Vagina (tissue), 2 donors: ENCODE data around the gene LYAR. TPM values are rescaled to one million over a fixed set of nuclear protein-coding genes. Genes with fewer than 3 reads are reported as not detected.

Experiments used
- DNase-seq, 2 donors: peaks; one replicate each; pipeline ENCODE4 v3.0.0-alpha.2; 2017; ENCODE audit errors: extremely low spot score in 2 of 2
- H3K27ac ChIP-seq: fragments of 200-600 bp; sonication (generic); one replicate; pipeline ENCODE4 v1.5.1; 2019
- H3K27me3 ChIP-seq: fragments of 200-600 bp; sonication (generic); one replicate; pipeline ENCODE4 v1.5.1; 2019
- H3K36me3 ChIP-seq, 2 donors: fragments of 200-600 bp; sonication (generic); one replicate each; pipeline ENCODE4 v1.5.1; 2017 to 2019
- H3K4me1 ChIP-seq: fragments of 200-600 bp; sonication (generic); one replicate; pipeline ENCODE4 v1.5.1; 2019
- H3K4me3 ChIP-seq, 2 donors: fragments of 200-600 bp; sonication (generic); 1 replicate in 1 of 2; 2 replicates in 1 of 2; pipeline ENCODE4 v1.5.1; 2016 to 2019
- H3K9me3 ChIP-seq: fragments of 200-600 bp; sonication (generic); one replicate; pipeline ENCODE4 v1.5.1; 2019
- POLR2A ChIP-seq, 2 donors: fragments of 450-650 bp; IDR thresholded peaks; one replicate each; pipeline ENCODE4 v1.6.1; 2017; ENCODE audit warnings: antibody characterized with exemption in 2 of 2, mild to moderate bottlenecking in 2 of 2, moderate library complexity in 2 of 2
- POLR2AphosphoS5 ChIP-seq, 2 donors: sonication (generic); formaldehyde crosslinking; IDR thresholded peaks; one replicate each; pipeline ENCODE4 v1.9.0; 2017; ENCODE audit warnings: antibody characterized with exemption in 2 of 2, mild to moderate bottlenecking in 2 of 2, low read depth in 1 of 2; ENCODE audit not compliant: insufficient read depth in 1 of 2
- intact Hi-C: fragments of 100-400 bp; cut with DNase I; formaldehyde crosslinking; loops from one replicate; pipeline ENCODE4 v1.15.1; 2023
- total RNA-seq: library from RNA; depleted of rRNA; stranded (reverse); fragments of >200 nt; gene quantifications from one replicate; pipeline ENCODE4 v1.2.3, GENCODE V29; 2016
- TF ChIP-seq, protein P1 (sequence below), 3 experiments: fragments of 450-650 bp in 2 of 3; fragments of 200-600 bp in 1 of 3; sonication (generic) in 1 of 3; IDR thresholded peaks; one replicate each; pipeline ENCODE4 v1.5.1; 2017 to 2019; ENCODE audit warnings: antibody characterized with exemption in 3 of 3, mild to moderate bottlenecking in 2 of 3, moderate library complexity in 2 of 3

LYAR gene, protein sequence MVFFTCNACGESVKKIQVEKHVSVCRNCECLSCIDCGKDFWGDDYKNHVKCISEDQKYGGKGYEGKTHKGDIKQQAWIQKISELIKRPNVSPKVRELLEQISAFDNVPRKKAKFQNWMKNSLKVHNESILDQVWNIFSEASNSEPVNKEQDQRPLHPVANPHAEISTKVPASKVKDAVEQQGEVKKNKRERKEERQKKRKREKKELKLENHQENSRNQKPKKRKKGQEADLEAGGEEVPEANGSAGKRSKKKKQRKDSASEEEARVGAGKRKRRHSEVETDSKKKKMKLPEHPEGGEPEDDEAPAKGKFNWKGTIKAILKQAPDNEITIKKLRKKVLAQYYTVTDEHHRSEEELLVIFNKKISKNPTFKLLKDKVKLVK
- 6.4 TPM for total RNA-seq

DNA sequence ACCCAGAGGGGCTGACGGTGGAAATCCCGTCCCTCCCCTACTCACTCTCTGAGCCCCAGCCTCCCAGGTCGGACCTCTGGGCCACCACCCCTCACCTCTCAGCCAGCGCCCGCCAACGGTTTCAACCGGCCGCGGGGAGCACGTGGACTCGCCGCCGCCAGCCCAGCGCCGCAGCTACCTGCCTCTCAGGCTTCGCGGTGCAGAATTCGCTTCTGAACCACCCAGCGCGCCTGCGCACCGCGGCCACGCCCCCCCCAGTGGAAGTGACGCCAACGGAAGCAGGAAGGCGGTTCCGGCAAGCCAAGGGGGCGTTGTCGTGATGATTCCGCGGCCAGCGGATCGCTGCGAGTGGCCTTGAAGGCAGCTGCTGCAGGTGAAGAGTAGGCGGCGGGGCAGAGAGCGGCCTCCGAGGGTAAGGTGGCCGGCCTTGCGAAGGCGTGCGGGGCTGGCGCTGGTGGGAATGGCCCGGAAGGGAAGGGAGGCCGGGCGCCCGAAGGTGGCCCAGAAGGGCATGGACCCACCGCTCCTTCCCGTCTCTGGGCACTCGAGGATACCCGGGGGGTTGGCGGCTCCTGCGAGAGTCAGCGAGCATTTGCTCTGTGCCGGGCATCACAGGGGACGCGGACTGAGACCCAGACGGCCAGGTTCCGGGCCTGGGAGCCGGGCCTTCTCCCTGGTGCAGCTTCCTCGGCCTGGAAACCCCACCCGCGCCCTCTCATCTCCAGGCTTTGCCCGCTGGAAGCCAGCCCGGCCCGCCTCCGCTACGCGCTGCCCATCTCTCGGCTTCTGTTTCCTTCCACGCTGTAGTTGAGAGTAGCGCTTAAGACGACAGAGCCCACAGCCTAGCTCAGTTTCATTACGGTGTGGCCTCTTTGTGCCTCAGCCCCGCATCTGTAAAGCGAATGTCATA is at the start of gene LYAR, which contains the start of gene ZBTB49:
TSS of gene LYAR (minus strand) at position 214 of the 910 bp plus-strand sequence. CDS start 6,412 bp downstream, outside the sequence.
TSS of gene ZBTB49 (plus strand) at position 311 of the 910 bp plus-strand sequence. CDS start 9,695 bp downstream, outside the sequence.
- H3K4me1 ChIP-seq, result peaks cover 28% of the 10 kb centered on the region
- TF ChIP-seq POLR2AphosphoS5 (IDR thresholded peaks at IDR 0.05; ENCODE audit: insufficient read depth in 1 of 2, low read depth in 1 of 2) (peak; percentile 89 to 96), POLR2A (IDR thresholded peaks at IDR 0.05) (peak in 1 of 2 donors; percentile 32)
- TF ChIP-seq, protein P1, sequence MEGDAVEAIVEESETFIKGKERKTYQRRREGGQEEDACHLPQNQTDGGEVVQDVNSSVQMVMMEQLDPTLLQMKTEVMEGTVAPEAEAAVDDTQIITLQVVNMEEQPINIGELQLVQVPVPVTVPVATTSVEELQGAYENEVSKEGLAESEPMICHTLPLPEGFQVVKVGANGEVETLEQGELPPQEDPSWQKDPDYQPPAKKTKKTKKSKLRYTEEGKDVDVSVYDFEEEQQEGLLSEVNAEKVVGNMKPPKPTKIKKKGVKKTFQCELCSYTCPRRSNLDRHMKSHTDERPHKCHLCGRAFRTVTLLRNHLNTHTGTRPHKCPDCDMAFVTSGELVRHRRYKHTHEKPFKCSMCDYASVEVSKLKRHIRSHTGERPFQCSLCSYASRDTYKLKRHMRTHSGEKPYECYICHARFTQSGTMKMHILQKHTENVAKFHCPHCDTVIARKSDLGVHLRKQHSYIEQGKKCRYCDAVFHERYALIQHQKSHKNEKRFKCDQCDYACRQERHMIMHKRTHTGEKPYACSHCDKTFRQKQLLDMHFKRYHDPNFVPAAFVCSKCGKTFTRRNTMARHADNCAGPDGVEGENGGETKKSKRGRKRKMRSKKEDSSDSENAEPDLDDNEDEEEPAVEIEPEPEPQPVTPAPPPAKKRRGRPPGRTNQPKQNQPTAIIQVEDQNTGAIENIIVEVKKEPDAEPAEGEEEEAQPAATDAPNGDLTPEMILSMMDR (IDR thresholded peaks at IDR 0.05), result no peak
- no peaks in the 10 kb centered on the region for H3K9me3 ChIP-seq
- peak within 1 kb of the TSS; percentile 20 for H3K27ac ChIP-seq
- peaks cover 0 to 7% of the 10 kb centered on the region in 2 donors for H3K36me3 ChIP-seq
- intact Hi-C loops, result no loop called here
- H3K4me3 ChIP-seq, result peak within 1 kb of the TSS; percentile 59 to 90
- no peaks in the 10 kb centered on the region for H3K27me3 ChIP-seq
- peak in 1 of 2 donors; percentile 90 for DNase-seq

DNA sequence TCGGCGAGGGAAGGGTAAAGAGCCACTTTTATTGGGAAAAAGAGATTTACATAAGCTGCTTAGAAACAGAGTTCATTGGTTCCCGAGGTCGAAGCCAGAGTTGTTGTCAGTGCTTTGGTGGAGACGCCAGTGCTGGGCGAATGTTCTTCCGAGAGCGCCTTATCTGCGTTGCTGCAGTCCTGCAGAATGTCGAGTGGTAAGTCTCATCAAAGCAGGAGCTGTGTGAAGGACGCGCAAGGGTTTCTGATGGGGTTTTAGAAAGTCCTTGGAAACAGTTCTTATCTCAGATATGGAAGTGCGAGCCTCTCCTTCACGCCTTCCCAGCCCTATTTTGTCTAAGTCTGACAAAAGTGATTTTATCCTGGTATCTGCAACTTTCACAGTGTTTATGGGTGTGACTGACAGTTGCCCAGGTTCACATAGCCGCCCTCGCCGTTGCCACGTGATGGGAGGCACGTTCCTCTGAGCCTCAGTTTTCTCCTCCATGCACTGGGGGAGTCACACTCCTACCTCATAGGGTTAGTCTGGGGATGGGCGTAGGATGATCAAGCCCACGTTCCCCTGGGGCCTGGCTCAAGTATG is 49.6 kb upstream of the LYAR start:
- H3K27me3 ChIP-seq, result no peaks in the 10 kb centered on the region
- TF ChIP-seq, protein P1 (IDR thresholded peaks at IDR 0.05), result no peak
- TF ChIP-seq POLR2AphosphoS5 (IDR thresholded peaks at IDR 0.05; ENCODE audit: insufficient read depth in 1 of 2, low read depth in 1 of 2), result no peak
- DNase-seq, result no peak
- no peaks in the 10 kb centered on the region for H3K36me3 ChIP-seq
- H3K4me3 ChIP-seq, result no peak overlapping the region
- H3K4me1 ChIP-seq, result no peaks in the 10 kb centered on the region
- H3K9me3 ChIP-seq, result no peaks in the 10 kb centered on the region
- intact Hi-C loops, result no loop called here
- no peak overlapping the region for H3K27ac ChIP-seq

DNA sequence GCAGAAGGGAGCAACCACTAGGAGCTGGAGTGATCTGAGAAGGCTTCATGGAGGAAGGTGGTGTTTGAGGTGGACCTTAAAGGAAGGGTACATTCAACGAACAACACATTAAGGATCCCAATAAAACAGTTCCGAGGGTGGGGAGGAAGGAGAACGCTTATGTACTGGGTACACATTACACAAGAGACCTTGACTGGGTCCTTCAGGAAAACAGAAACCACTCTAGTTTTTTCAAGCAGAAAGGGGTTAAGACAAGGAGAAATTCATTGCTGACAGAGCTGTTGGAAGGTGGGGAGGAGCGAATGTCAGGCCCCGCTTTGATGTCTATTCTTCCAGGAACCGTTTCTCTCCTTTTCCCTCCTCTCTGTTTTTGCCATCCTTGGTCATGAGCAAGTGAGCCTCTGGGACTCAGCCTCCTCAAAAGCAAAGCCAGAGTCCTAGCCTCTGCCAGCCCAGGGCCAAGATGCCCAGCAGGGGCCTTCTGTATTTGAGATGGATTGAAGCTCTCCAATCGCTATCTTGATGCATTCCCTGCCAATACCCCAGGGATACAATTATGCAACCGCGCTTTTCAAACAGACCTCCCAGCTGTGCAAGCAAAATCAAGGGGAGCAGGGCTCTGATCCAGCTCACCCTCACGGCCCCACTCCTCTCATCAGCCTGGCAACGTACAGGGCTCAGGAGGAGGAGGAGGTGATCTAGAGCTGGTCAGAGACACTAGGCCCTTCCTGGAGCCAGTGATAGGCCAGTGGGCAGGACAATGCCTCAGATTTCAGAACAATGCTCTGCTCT is 48.5 kb upstream of the LYAR start:
- no peak for TF ChIP-seq POLR2AphosphoS5 (IDR thresholded peaks at IDR 0.05; ENCODE audit: insufficient read depth in 1 of 2, low read depth in 1 of 2)
- TF ChIP-seq POLR2A (IDR thresholded peaks at IDR 0.05), result no peak
- Histone ChIP-seq H3K4me1 (no peaks in the 10 kb centered on the region), H3K36me3 (no peaks in the 10 kb centered on the region), H3K27ac (no peak overlapping the region), H3K9me3 (no peaks in the 10 kb centered on the region), H3K4me3 (no peak overlapping the region), H3K27me3 (no peaks in the 10 kb centered on the region)
- intact Hi-C loops, result no loop called here
- DNase-seq, result no peak

DNA sequence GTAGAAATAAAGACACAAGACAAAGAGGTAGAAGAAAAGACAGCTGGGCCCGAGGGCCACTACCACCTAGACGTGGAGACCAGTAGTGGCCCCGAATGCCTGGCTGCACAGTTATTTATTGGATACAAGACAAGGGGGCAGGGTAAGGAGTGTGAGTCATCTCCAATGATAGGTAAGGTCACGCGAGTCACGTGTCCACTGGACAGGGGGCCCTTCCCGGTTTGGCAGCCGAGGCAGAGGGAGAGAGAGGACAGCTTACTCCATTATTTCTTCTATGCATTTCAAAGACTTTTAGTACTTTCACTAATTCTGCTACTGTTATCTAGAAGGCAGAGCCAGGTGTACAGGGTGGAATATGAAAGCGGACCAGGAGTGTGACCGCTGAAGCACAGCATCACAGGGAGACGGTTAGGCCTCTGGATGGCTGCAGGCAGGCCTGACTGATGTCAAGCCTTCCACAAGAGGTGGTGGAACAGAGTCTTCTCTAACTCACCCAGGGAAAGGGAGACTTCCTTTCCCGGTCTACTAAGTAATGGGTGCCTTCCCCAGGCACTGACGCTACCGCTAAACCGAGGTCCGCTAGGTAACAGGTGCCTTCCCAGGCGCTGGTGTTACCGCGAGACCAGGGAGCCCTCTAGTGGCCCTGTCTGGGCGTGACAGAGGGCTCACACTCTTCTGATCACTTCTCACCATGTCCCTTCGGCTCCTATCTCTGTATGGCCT is 45.0 kb upstream of the LYAR start:
- DNase-seq, result no peak
- TF ChIP-seq POLR2AphosphoS5 (IDR thresholded peaks at IDR 0.05; ENCODE audit: insufficient read depth in 1 of 2, low read depth in 1 of 2) (no peak), POLR2A (IDR thresholded peaks at IDR 0.05) (no peak)
- TF ChIP-seq, protein P1 (IDR thresholded peaks at IDR 0.05), result peak in 1 of 3 experiments; percentile 57
- Histone ChIP-seq H3K4me3 (no peak overlapping the region), H3K36me3 (no peaks in the 10 kb centered on the region), H3K9me3 (no peaks in the 10 kb centered on the region), H3K27me3 (no peaks in the 10 kb centered on the region), H3K27ac (no peak overlapping the region), H3K4me1 (no peaks in the 10 kb centered on the region)
- intact Hi-C loops, result no loop called here
